Mesendoderm (in vitro differentiated cells): Measurements from ENCODE around the gene AP4M1. TPM values are rescaled to one million over a fixed set of nuclear protein-coding genes. Genes with fewer than 3 reads are reported as not detected.
A peak's percentile ranks its signal among the peaks of the same experiment; 100 is the strongest.

ENCODE experiments used
- DNase-seq: peaks from one replicate; pipeline ENCODE4 v3.0.0; 2013
- H2AK5ac ChIP-seq: 2 replicates; pipeline ENCODE4 v1.6.1; 2013; ENCODE audit warnings: low read length, inconsistent platforms
- H2BK120ac ChIP-seq: 2 replicates; pipeline ENCODE4 v1.6.1; 2013; ENCODE audit warnings: low read depth, mild to moderate bottlenecking, low read length, moderate library complexity, mixed read lengths
- H2BK15ac ChIP-seq: replicated peaks from 2 replicates; pipeline ENCODE4 v1.6.1; 2013; ENCODE audit warnings: low read depth, mild to moderate bottlenecking, moderate library complexity
- H2BK5ac ChIP-seq: 2 replicates; pipeline ENCODE4 v1.6.1; 2013; ENCODE audit warnings: low read length, inconsistent platforms
- H3K18ac ChIP-seq: 2 replicates; pipeline ENCODE4 v1.6.1; 2013; ENCODE audit warnings: mild to moderate bottlenecking, low read length, mixed read lengths
- H3K23ac ChIP-seq: one replicate; pipeline ENCODE4 v1.6.1; 2013; ENCODE audit warnings: low read length
- H3K27ac ChIP-seq: 2 replicates; pipeline ENCODE4 v1.5.1; 2013; ENCODE audit warnings: low read depth, mild to moderate bottlenecking, inconsistent platforms, low read length, moderate library complexity
- H3K27me3 ChIP-seq: 2 replicates; pipeline ENCODE4 v1.6.1; 2013; ENCODE audit warnings: low read length, control low read depth, mild to moderate bottlenecking, inconsistent platforms; ENCODE audit not compliant: insufficient read depth, poor library complexity
- H3K36me3 ChIP-seq: 2 replicates; pipeline ENCODE4 v1.6.1; 2013; ENCODE audit warnings: low read length, inconsistent platforms; ENCODE audit not compliant: control insufficient read depth, insufficient read depth
- H3K4ac ChIP-seq: one replicate; pipeline ENCODE4 v1.6.1; 2013; ENCODE audit warnings: low read depth, mild to moderate bottlenecking, low read length, moderate library complexity
- H3K4me1 ChIP-seq: 2 replicates; pipeline ENCODE4 v1.6.1; 2013; ENCODE audit warnings: low read depth, low read length, inconsistent platforms; ENCODE audit not compliant: control insufficient read depth
- H3K4me2 ChIP-seq: 2 replicates; pipeline ENCODE4 v1.6.1; 2013; ENCODE audit warnings: low read length
- H3K4me3 ChIP-seq: 2 replicates; pipeline ENCODE4 v1.5.1; 2013; ENCODE audit warnings: mild to moderate bottlenecking, low read length
- H3K56ac ChIP-seq: one replicate; pipeline ENCODE4 v1.6.1; 2013; ENCODE audit warnings: low read length
- H3K79me1 ChIP-seq: 2 replicates; pipeline ENCODE4 v1.6.1; 2013; ENCODE audit warnings: low read length, inconsistent platforms
- H3K79me2 ChIP-seq: 2 replicates; pipeline ENCODE4 v1.6.1; 2013; ENCODE audit warnings: mild to moderate bottlenecking, low read length; ENCODE audit not compliant: control insufficient read depth, insufficient read depth
- H3K9ac ChIP-seq: 2 replicates; pipeline ENCODE4 v1.6.1; 2013; ENCODE audit warnings: low read length, inconsistent platforms
- H4K5ac ChIP-seq: one replicate; pipeline ENCODE4 v1.6.1; 2013; ENCODE audit warnings: low read length
- H4K8ac ChIP-seq: one replicate; pipeline ENCODE4 v1.6.1; 2013; ENCODE audit warnings: low read depth, mild to moderate bottlenecking, control low read depth, low read length, moderate library complexity
- WGBS: extraction: QIAGEN DNeasy Blood & Tissue Kit; methylation state at CpG from one replicate; pipeline ENCODE4 v1.1.7; 2013; ENCODE audit warnings: low lambda C conversion rate, missing lambda C conversion rate; ENCODE audit not compliant: insufficient coverage; ENCODE audit errors: extremely low coverage; 5-methylcytosine and 5-hydroxymethylcytosine counted together
- polyA plus RNA-seq, 2 experiments: library from polyadenylated mRNA; stranded (reverse); fragments of 200-250 nt; gene quantifications; one replicate each; pipeline ENCODE4 v1.2.3, GENCODE V29; 2013

AP4M1 gene
- polyA plus RNA-seq (2013, experiment 1 of 2): 12.2 TPM
- polyA plus RNA-seq (2013, experiment 2 of 2): 11.9 TPM

GRCh38 chr7:100101016-100101862, at the start of gene AP4M1, which contains the start of gene MCM7:
Gene AP4M1, plus strand, starts transcription at chr7:100101643. Its CDS starts 72 bp downstream, at chr7:100101715.
Gene MCM7, minus strand, starts transcription at chr7:100101397. Its CDS starts 103 bp downstream, at chr7:100101294.
- H3K18ac ChIP-seq: peak within 1 kb of the TSS; percentile 86
- peak within 1 kb of the TSS; percentile 97 for H3K23ac ChIP-seq
- peaks cover 5% of the 10 kb centered on the region for H3K4me1 ChIP-seq
- H3K79me1 ChIP-seq: peaks cover 27% of the 10 kb centered on the region
- no CpG with 5 or more reads among the region's 80 CpGs for WGBS
- peak within 1 kb of the TSS; percentile 95 for H3K56ac ChIP-seq
- H3K4me2 ChIP-seq: peak within 1 kb of the TSS; percentile 74
- peak; percentile 100 for DNase-seq
- peak within 1 kb of the TSS; percentile 100 for H3K9ac ChIP-seq
- peak within 1 kb of the TSS; percentile 93 for H3K4ac ChIP-seq
- peaks cover 41% of the 10 kb centered on the region for H3K79me2 ChIP-seq
- H4K5ac ChIP-seq: no peak within 1 kb of the TSS
- H3K4me3 ChIP-seq: peak within 1 kb of the TSS; percentile 78
- H3K27me3 ChIP-seq: no peaks in the 10 kb centered on the region
- no peak within 1 kb of the TSS for H2AK5ac ChIP-seq
- H3K27ac ChIP-seq: peak within 1 kb of the TSS; percentile 93
- no peak within 1 kb of the TSS for H2BK15ac ChIP-seq
- H2BK120ac ChIP-seq: peak within 1 kb of the TSS; percentile 66
- peaks cover 27% of the 10 kb centered on the region for H3K36me3 ChIP-seq
- H2BK5ac ChIP-seq: peak within 1 kb of the TSS; percentile 93
- peak within 1 kb of the TSS; percentile 82 for H4K8ac ChIP-seq

GRCh38 chr7:100053215-100053614, 48.2 kb upstream of the AP4M1 start:
- H3K9ac ChIP-seq: no peak overlapping the region
- no peak overlapping the region for H3K23ac ChIP-seq
- no peak overlapping the region for H3K4me3 ChIP-seq
- H4K5ac ChIP-seq: no peak overlapping the region
- no peak overlapping the region for H2BK5ac ChIP-seq
- H4K8ac ChIP-seq: no peak overlapping the region
- H3K4ac ChIP-seq: no peak overlapping the region
- H2BK15ac ChIP-seq: no peak overlapping the region
- no peak overlapping the region for H3K18ac ChIP-seq
- peak; percentile 68 for DNase-seq
- H3K27me3 ChIP-seq: no peaks in the 10 kb centered on the region
- no peak overlapping the region for H3K27ac ChIP-seq
- no peak overlapping the region for H3K56ac ChIP-seq
- H3K79me2 ChIP-seq: peaks cover 6% of the 10 kb centered on the region
- H3K4me2 ChIP-seq: no peak overlapping the region
- peaks cover 9% of the 10 kb centered on the region for H3K36me3 ChIP-seq
- WGBS: no CpG with 5 or more reads among the region's 3 CpGs
- H2AK5ac ChIP-seq: no peak overlapping the region
- peaks cover 4% of the 10 kb centered on the region for H3K79me1 ChIP-seq
- H3K4me1 ChIP-seq: no peaks in the 10 kb centered on the region
- no peak overlapping the region for H2BK120ac ChIP-seq

- Histone ChIP-seq H2BK120ac (no peak overlapping the region), H3K56ac (no peak overlapping the region), H2BK15ac (no peak overlapping the region), H4K5ac (no peak overlapping the region), H3K4me3 (no peak overlapping the region), H3K27me3 (no peaks in the 10 kb centered on the region), H3K36me3 (peaks cover 17% of the 10 kb centered on the region), H3K9ac (no peak overlapping the region), H3K18ac (no peak overlapping the region), H3K4me2 (no peak overlapping the region), H3K23ac (no peak overlapping the region), H3K79me2 (no peaks in the 10 kb centered on the region), H3K27ac (no peak overlapping the region), H4K8ac (no peak overlapping the region), H3K4ac (no peak overlapping the region), H3K4me1 (no peaks in the 10 kb centered on the region), H3K79me1 (peaks cover 4% of the 10 kb centered on the region), H2BK5ac (no peak overlapping the region), H2AK5ac (no peak overlapping the region)
- DNase-seq: no peak
- no CpG with 5 or more reads among the region's 10 CpGs for WGBS
These were observed 44.4 kb upstream of the AP4M1 start for GRCh38 chr7:100057006-100057405.

- H3K9ac ChIP-seq: no peak overlapping the region
- no peaks in the 10 kb centered on the region for H3K27me3 ChIP-seq
- H2BK15ac ChIP-seq: no peak overlapping the region
- no peak overlapping the region for H4K5ac ChIP-seq
- no peak overlapping the region for H2AK5ac ChIP-seq
- no peak overlapping the region for H3K56ac ChIP-seq
- H3K79me2 ChIP-seq: no peaks in the 10 kb centered on the region
- no peaks in the 10 kb centered on the region for H3K79me1 ChIP-seq
- H2BK5ac ChIP-seq: no peak overlapping the region
- WGBS: no CpG with 5 or more reads among the region's 5 CpGs
- H3K18ac ChIP-seq: no peak overlapping the region
- no peak overlapping the region for H3K4ac ChIP-seq
- H2BK120ac ChIP-seq: no peak overlapping the region
- H3K4me1 ChIP-seq: no peaks in the 10 kb centered on the region
- H4K8ac ChIP-seq: no peak overlapping the region
- no peak overlapping the region for H3K4me3 ChIP-seq
- DNase-seq: no peak
- peaks cover 20% of the 10 kb centered on the region for H3K36me3 ChIP-seq
- H3K23ac ChIP-seq: no peak overlapping the region
- H3K27ac ChIP-seq: no peak overlapping the region
- H3K4me2 ChIP-seq: no peak overlapping the region
These were observed 42.1 kb upstream of the AP4M1 start for GRCh38 chr7:100059251-100059739.

- Histone ChIP-seq H3K4me3 (no peak overlapping the region), H3K9ac (no peak overlapping the region), H4K8ac (no peak overlapping the region), H3K27me3 (no peaks in the 10 kb centered on the region), H3K18ac (no peak overlapping the region), H3K23ac (no peak overlapping the region), H3K79me1 (no peaks in the 10 kb centered on the region), H3K27ac (no peak overlapping the region), H2BK5ac (no peak overlapping the region), H3K4ac (no peak overlapping the region), H3K36me3 (peaks cover 24% of the 10 kb centered on the region), H3K79me2 (no peaks in the 10 kb centered on the region), H3K4me1 (no peaks in the 10 kb centered on the region), H2BK15ac (no peak overlapping the region), H3K4me2 (no peak overlapping the region), H4K5ac (no peak overlapping the region), H3K56ac (no peak overlapping the region), H2AK5ac (no peak overlapping the region), H2BK120ac (no peak overlapping the region)
- no CpG with 5 or more reads among the region's 11 CpGs for WGBS
- DNase-seq: no peak
These were observed 39.8 kb upstream of the AP4M1 start for GRCh38 chr7:100061518-100062193.
